ENCODE measurements around the gene SMTN. TPM values are rescaled to one million over a fixed set of nuclear protein-coding genes. Genes with fewer than 3 reads are reported as not detected.

Gene SMTN
- total and polyA plus RNA-seq, 10 of the 15 experiments (the other 5 are each of a cell fraction or from before 2014, with no cell fraction given): 0.92 to 21.9 (median 4.8) TPM

- TF ChIP-seq USF2 (IDR thresholded peaks at IDR 0.05; ENCODE audit: borderline replicate concordance, low read depth, low read length): no peak; the same call in 1 of the 2 replicates
- TF ChIP-seq, protein P1, sequence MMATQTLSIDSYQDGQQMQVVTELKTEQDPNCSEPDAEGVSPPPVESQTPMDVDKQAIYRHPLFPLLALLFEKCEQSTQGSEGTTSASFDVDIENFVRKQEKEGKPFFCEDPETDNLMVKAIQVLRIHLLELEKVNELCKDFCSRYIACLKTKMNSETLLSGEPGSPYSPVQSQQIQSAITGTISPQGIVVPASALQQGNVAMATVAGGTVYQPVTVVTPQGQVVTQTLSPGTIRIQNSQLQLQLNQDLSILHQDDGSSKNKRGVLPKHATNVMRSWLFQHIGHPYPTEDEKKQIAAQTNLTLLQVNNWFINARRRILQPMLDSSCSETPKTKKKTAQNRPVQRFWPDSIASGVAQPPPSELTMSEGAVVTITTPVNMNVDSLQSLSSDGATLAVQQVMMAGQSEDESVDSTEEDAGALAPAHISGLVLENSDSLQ (IDR thresholded peaks at IDR 0.05): peak; percentile 64
- no peak for TF ChIP-seq NRF1 (conservative IDR thresholded peaks at IDR 0.05; ENCODE audit: low read depth, low read length)
- no peak for TF ChIP-seq MTA2 (IDR thresholded peaks at IDR 0.05; ENCODE audit: low read depth)
- no peak for TF ChIP-seq HDAC2 (IDR thresholded peaks at IDR 0.05)
- no peak for TF ChIP-seq TBL1XR1 (IDR thresholded peaks at IDR 0.05; ENCODE audit: low read depth, low read length)
- TF ChIP-seq ATF2 (IDR thresholded peaks at IDR 0.05; ENCODE audit: low read length): no peak
- no peak for TF ChIP-seq SMAD1 (IDR thresholded peaks at IDR 0.05; ENCODE audit: low read depth, partially characterized antibody)
- no peak for TF ChIP-seq RELA (IDR thresholded peaks at IDR 0.05; ENCODE audit: borderline replicate concordance, partially characterized antibody)
- no peak for TF ChIP-seq JUNB (IDR thresholded peaks at IDR 0.05)
- TF ChIP-seq EP300 (IDR thresholded peaks at IDR 0.05; ENCODE audit: borderline replicate concordance in 1 of 2, control insufficient read depth in 1 of 2, low read depth in 2 of 2, low read length in 2 of 2): no peak
- no peak for TF ChIP-seq MEF2A (IDR thresholded peaks at IDR 0.05; ENCODE audit: insufficient read depth, low read depth, low read length)
- TF ChIP-seq TAF1 (IDR thresholded peaks at IDR 0.05; ENCODE audit: borderline replicate concordance, low read depth, low read length): peak; percentile 95
- TF ChIP-seq ETV6 (conservative IDR thresholded peaks at IDR 0.05 in 1 of 2, IDR thresholded peaks at IDR 0.05 in 1 of 2; ENCODE audit: borderline replicate concordance in 1 of 2, low read depth in 1 of 2): no peak
- peak; percentile 98 for TF ChIP-seq SMARCA5 (IDR thresholded peaks at IDR 0.05)
- no peak for TF ChIP-seq STAT3 (IDR thresholded peaks at IDR 0.05; ENCODE audit: low read depth, low read length)
- TF ChIP-seq BRCA1 (IDR thresholded peaks at IDR 0.05; ENCODE audit: low read depth, low read length): no peak
- no peak for TF ChIP-seq JUND (IDR thresholded peaks at IDR 0.05; ENCODE audit: low read depth, low read length)
- peak; percentile 70 for TF ChIP-seq MYC (IDR thresholded peaks at IDR 0.05; ENCODE audit: insufficient read depth, insufficient read length, insufficient replicate concordance, low read length, severe bottlenecking)
- peak; percentile 81; the same call in 2 of the 3 replicates for TF ChIP-seq POU2F2 (IDR thresholded peaks at IDR 0.05; ENCODE audit: borderline replicate concordance, low read depth, low read length)
- no peak for TF ChIP-seq HCFC1 (IDR thresholded peaks at IDR 0.05; ENCODE audit: low read length)
- no peak for TF ChIP-seq ATF7 (IDR thresholded peaks at IDR 0.05; ENCODE audit: low read depth)
- TF ChIP-seq ZNF274 (IDR thresholded peaks at IDR 0.05; ENCODE audit: insufficient read depth, insufficient read length): no peak
- peak; percentile 60; the same call in 1 of the 2 replicates for TF ChIP-seq ZNF207 (IDR thresholded peaks at IDR 0.05; ENCODE audit: borderline replicate concordance)
- no peak for TF ChIP-seq NFXL1 (IDR thresholded peaks at IDR 0.05; ENCODE audit: borderline replicate concordance)
- no peak for TF ChIP-seq SUPT20H (IDR thresholded peaks at IDR 0.05; ENCODE audit: borderline replicate concordance, control insufficient read depth, low read depth, low read length)
- TF ChIP-seq SP1 (IDR thresholded peaks at IDR 0.05; ENCODE audit: low read depth, low read length): no peak
- peak in 1 of 2 experiments; percentile 32; a peak in 2 of 4 replicates for TF ChIP-seq BHLHE40 (IDR thresholded peaks at IDR 0.05; ENCODE audit: borderline replicate concordance in 1 of 2, low read depth in 2 of 2, low read length in 1 of 2)
- no peak for TF ChIP-seq ZNF384 (IDR thresholded peaks at IDR 0.05; ENCODE audit: borderline replicate concordance, low read depth, low read length)
Measured at GRCh38 chr22:31084811-31085492, 3.8 kb downstream of the SMTN start (continued).
